Caco-2 (cell line): Measurements from ENCODE around the gene TPK1. TPM values are rescaled to one million over a fixed set of nuclear protein-coding genes. Genes with fewer than 3 reads are reported as not detected.

Source experiments
- BruUV-seq: library from RNA; stranded (reverse); fragments of 400-500 nt; replicated peaks from 2 replicates; lab custom pipeline; 2021; lab: Mats Ljungman, UMichigan
- CTCF ChIA-PET: fragments of 300-600 bp; sonication (Branson Sonifier 250); formaldehyde crosslinking; loops from one replicate; lab custom pipeline; 2022; ENCODE audit warnings: antibody characterized with exemption; lab: Charles Lee
- POLR2A ChIA-PET: fragments of 300-600 bp; sonication (Branson Sonifier 250); formaldehyde crosslinking; loops from one replicate; lab custom pipeline; 2022; ENCODE audit warnings: antibody characterized with exemption; lab: Charles Lee
- DNase-seq, 2 experiments: peaks; one replicate each; pipeline versions ENCODE4 v3.0.0 to v3.0.0-alpha.2; 2020 to 2022
- H3K27me3 ChIP-seq: replicated peaks from 2 replicates; pipeline ENCODE4 v1.6.0; 2011; ENCODE audit warnings: low read length; ENCODE audit not compliant: control insufficient read depth, insufficient read depth
- H3K36me3 ChIP-seq: 2 replicates; pipeline ENCODE4 v1.5.1; 2011; ENCODE audit warnings: low read length; ENCODE audit not compliant: control insufficient read depth, insufficient read depth
- H3K4me1 ChIP-seq: fragments of 250-450 bp; sonication (Bioruptor Pico); 2 replicates; pipeline ENCODE4 v1.5.1; 2020; ENCODE audit warnings: mild to moderate bottlenecking
- H3K4me3 ChIP-seq: 2 replicates; pipeline ENCODE4 v1.5.1; 2011; ENCODE audit warnings: low read depth, mild to moderate bottlenecking, control low read depth, low read length
- H3K9me3 ChIP-seq: fragments of 250-450 bp; sonication (Bioruptor Pico); 2 replicates; pipeline ENCODE4 v1.5.1; 2020; ENCODE audit warnings: mild to moderate bottlenecking, moderate library complexity
- H3K27ac Mint-ChIP-seq: one replicate; pipeline ENCODE4 v1.8.0; 2022; ENCODE audit warnings: mixed read lengths; ENCODE audit not compliant: unreplicated experiment
- H3K27me3 Mint-ChIP-seq: one replicate; pipeline ENCODE4 v1.8.0; 2022; ENCODE audit warnings: mixed read lengths; ENCODE audit not compliant: insufficient read depth, unreplicated experiment
- H3K36me3 Mint-ChIP-seq: one replicate; pipeline ENCODE4 v1.8.0; 2022; ENCODE audit warnings: mild to moderate bottlenecking, mixed read lengths; ENCODE audit not compliant: insufficient read depth, unreplicated experiment
- H3K4me1 Mint-ChIP-seq: one replicate; pipeline ENCODE4 v1.8.0; 2022; ENCODE audit warnings: low read depth, mixed read lengths; ENCODE audit not compliant: unreplicated experiment
- H3K4me3 Mint-ChIP-seq: one replicate; pipeline ENCODE4 v1.8.0; 2022; ENCODE audit warnings: mild to moderate bottlenecking, moderate library complexity, mixed read lengths; ENCODE audit not compliant: unreplicated experiment
- H3K9me3 Mint-ChIP-seq: one replicate; pipeline ENCODE4 v1.8.0; 2022; ENCODE audit warnings: mixed read lengths; ENCODE audit not compliant: unreplicated experiment
- CTCF ChIP-seq, 2 experiments: fragments of 200-600 bp in 1 of 2; IDR thresholded peaks; 1 replicate in 1 of 2; 2 replicates in 1 of 2; pipeline versions ENCODE4 v1.5.1 to v1.8.0; 2011 to 2022; ENCODE audit warnings: antibody characterized with exemption in 1 of 2, control low read depth in 1 of 2, inconsistent platforms in 1 of 2, low read depth in 1 of 2, low read length in 1 of 2, mild to moderate bottlenecking in 1 of 2, moderate library complexity in 1 of 2; ENCODE audit not compliant: insufficient read depth in 1 of 2, severe bottlenecking in 1 of 2, unreplicated experiment in 1 of 2
- intact Hi-C: fragments of 100-400 bp; cut with micrococcal nuclease; formaldehyde crosslinking; loops from one replicate; pipeline ENCODE4 v1.10.0; 2022; ENCODE audit not compliant: unreplicated experiment
- total RNA-seq: library from RNA; stranded (reverse); gene quantifications from 2 replicates; pipeline ENCODE4 v1.2.3, GENCODE V29; 2022

TPK1 gene
- total RNA-seq, 1 experiment from 2014 or later = 86.6 TPM

GRCh38 chr7:144723301-144723700 is 112.6 kb downstream of the TPK1 start:
- no peak overlapping the region for H3K27ac Mint-ChIP-seq
- H3K36me3 Mint-ChIP-seq = peaks cover 22% of the 10 kb centered on the region
- no peaks in the 10 kb centered on the region for H3K36me3 ChIP-seq
- H3K4me3 ChIP-seq = no peak overlapping the region
- H3K9me3 Mint-ChIP-seq = peaks cover 36% of the 10 kb centered on the region
- POLR2A ChIA-PET = no interaction called here
- peaks cover 8% of the 10 kb centered on the region; the same call in 1 of the 2 replicates for H3K4me1 ChIP-seq
- no peaks in the 10 kb centered on the region for H3K9me3 ChIP-seq
- no TSS peak for BruUV-seq
- CTCF ChIA-PET = no interaction called here
- H3K4me3 Mint-ChIP-seq = no peak overlapping the region
- no peak for TF ChIP-seq CTCF (IDR thresholded peaks at IDR 0.05; ENCODE audit: insufficient read depth in 1 of 2, low read depth in 1 of 2, low read length in 1 of 2, severe bottlenecking in 1 of 2, unreplicated experiment in 1 of 2)
- H3K4me1 Mint-ChIP-seq = no peaks in the 10 kb centered on the region
- no peak for DNase-seq
- no peaks in the 10 kb centered on the region for H3K27me3 ChIP-seq
- intact Hi-C loops = no loop called here
- H3K27me3 Mint-ChIP-seq = no peaks in the 10 kb centered on the region

- intact Hi-C loops = no loop called here
- no peak for TF ChIP-seq CTCF (IDR thresholded peaks at IDR 0.05; ENCODE audit: insufficient read depth in 1 of 2, low read depth in 1 of 2, low read length in 1 of 2, severe bottlenecking in 1 of 2, unreplicated experiment in 1 of 2)
- BruUV-seq = no TSS peak
- Mint-ChIP-seq H3K9me3 (peaks cover 29% of the 10 kb centered on the region), H3K27ac (no peak overlapping the region), H3K4me3 (no peak overlapping the region), H3K4me1 (no peaks in the 10 kb centered on the region), H3K36me3 (peaks cover 18% of the 10 kb centered on the region), H3K27me3 (no peaks in the 10 kb centered on the region)
- Histone ChIP-seq H3K4me3 (no peak overlapping the region), H3K4me1 (peaks cover 8% of the 10 kb centered on the region; the same call in 1 of the 2 replicates), H3K36me3 (no peaks in the 10 kb centered on the region), H3K9me3 (no peaks in the 10 kb centered on the region), H3K27me3 (no peaks in the 10 kb centered on the region)
- ChIA-PET POLR2A (no interaction called here), CTCF (no interaction called here)
- DNase-seq = no peak
Measured at GRCh38 chr7:144720710-144721109, 115.1 kb downstream of the TPK1 start.

DNA sequence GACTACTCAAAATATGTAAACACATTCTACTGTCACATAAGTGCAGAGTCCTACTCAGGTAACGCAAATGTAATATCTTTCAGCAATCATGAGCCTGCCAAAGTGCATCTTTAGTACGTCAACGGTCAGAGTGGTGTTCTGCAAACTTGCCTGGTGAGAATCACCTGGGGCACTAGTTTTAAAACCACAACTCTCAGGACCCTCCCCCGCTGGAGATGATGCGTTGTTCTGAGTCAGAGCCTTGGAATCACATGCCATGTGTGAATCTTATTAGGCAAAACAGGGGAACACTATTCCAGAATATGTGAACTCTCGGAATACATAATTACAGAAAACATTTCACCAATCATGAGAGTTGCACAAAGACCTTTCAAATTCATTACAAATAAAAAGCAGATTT is 115.7 kb downstream of the TPK1 start:
- Histone ChIP-seq H3K4me1 (peaks cover 8% of the 10 kb centered on the region; the same call in 1 of the 2 replicates), H3K4me3 (no peak overlapping the region), H3K36me3 (no peaks in the 10 kb centered on the region), H3K27me3 (no peaks in the 10 kb centered on the region), H3K9me3 (no peaks in the 10 kb centered on the region)
- no peak overlapping the region for H3K4me3 Mint-ChIP-seq
- no peak for TF ChIP-seq CTCF (IDR thresholded peaks at IDR 0.05; ENCODE audit: insufficient read depth in 1 of 2, low read depth in 1 of 2, low read length in 1 of 2, severe bottlenecking in 1 of 2, unreplicated experiment in 1 of 2)
- POLR2A ChIA-PET = no interaction called here
- peaks cover 18% of the 10 kb centered on the region for H3K36me3 Mint-ChIP-seq
- DNase-seq = peak; percentile 50 to 53
- H3K9me3 Mint-ChIP-seq = peaks cover 29% of the 10 kb centered on the region
- CTCF ChIA-PET = no interaction called here
- BruUV-seq = no TSS peak
- H3K27me3 Mint-ChIP-seq = no peaks in the 10 kb centered on the region
- H3K27ac Mint-ChIP-seq = no peak overlapping the region
- intact Hi-C loops = no loop called here
- no peaks in the 10 kb centered on the region for H3K4me1 Mint-ChIP-seq
